ENCODE measurements around the gene KRT6A.

KRT6A gene

GRCh38 chr12:52532636-52533035 is 39.6 kb upstream of the KRT6A start:
- H3K36me3 ChIP-seq (ENCODE audit: control insufficient read depth, insufficient read depth, low read length): no peaks in the 10 kb centered on the region

GRCh38 chr12:52531566-52532300 is 38.7 kb upstream of the KRT6A start:
- no peak overlapping the region for H3K27ac ChIP-seq (ENCODE audit: insufficient read depth, low read length, poor library complexity, severe bottlenecking)
- no peak for DNase-seq
- H3K9me3 ChIP-seq (ENCODE audit: control insufficient read depth, low read length): no peaks in the 10 kb centered on the region
- no peaks in the 10 kb centered on the region for H3K4me1 ChIP-seq (ENCODE audit: control insufficient read depth, insufficient read depth, low read length, poor library complexity, severe bottlenecking)
- no peaks in the 10 kb centered on the region for H3K27me3 ChIP-seq (replicated peaks; ENCODE audit: control insufficient read depth, insufficient read depth, low read length, poor library complexity, severe bottlenecking)
- H3K36me3 ChIP-seq (ENCODE audit: control insufficient read depth, insufficient read depth, low read length): no peaks in the 10 kb centered on the region
- H3K4me3 ChIP-seq (ENCODE audit: insufficient read depth, low read depth, low read length, poor library complexity, severe bottlenecking): no peak overlapping the region

More at GRCh38 chr12:52532636-52533035, 39.6 kb upstream of the KRT6A start:
- no peak for DNase-seq
- no peak overlapping the region for H3K27ac ChIP-seq (ENCODE audit: insufficient read depth, low read length, poor library complexity, severe bottlenecking)
- no peaks in the 10 kb centered on the region for H3K27me3 ChIP-seq (replicated peaks; ENCODE audit: control insufficient read depth, insufficient read depth, low read length, poor library complexity, severe bottlenecking)
- H3K9me3 ChIP-seq (ENCODE audit: control insufficient read depth, low read length): no peaks in the 10 kb centered on the region
- no peak overlapping the region for H3K4me3 ChIP-seq (ENCODE audit: insufficient read depth, low read depth, low read length, poor library complexity, severe bottlenecking)
- no peaks in the 10 kb centered on the region for H3K4me1 ChIP-seq (ENCODE audit: control insufficient read depth, insufficient read depth, low read length, poor library complexity, severe bottlenecking)

GRCh38 chr12:52530905-52531304 is 37.8 kb upstream of the KRT6A start:
- no peaks in the 10 kb centered on the region for H3K27me3 ChIP-seq (replicated peaks; ENCODE audit: control insufficient read depth, insufficient read depth, low read length, poor library complexity, severe bottlenecking)
- no peaks in the 10 kb centered on the region for H3K9me3 ChIP-seq (ENCODE audit: control insufficient read depth, low read length)
- DNase-seq: no peak
- no peak overlapping the region for H3K4me3 ChIP-seq (ENCODE audit: insufficient read depth, low read depth, low read length, poor library complexity, severe bottlenecking)
- H3K27ac ChIP-seq (ENCODE audit: insufficient read depth, low read length, poor library complexity, severe bottlenecking): no peak overlapping the region
- no peaks in the 10 kb centered on the region for H3K4me1 ChIP-seq (ENCODE audit: control insufficient read depth, insufficient read depth, low read length, poor library complexity, severe bottlenecking)
- no peaks in the 10 kb centered on the region for H3K36me3 ChIP-seq (ENCODE audit: control insufficient read depth, insufficient read depth, low read length)

GRCh38 chr12:52530366-52530765 is 37.3 kb upstream of the KRT6A start:
- H3K36me3 ChIP-seq (ENCODE audit: control insufficient read depth, insufficient read depth, low read length): no peaks in the 10 kb centered on the region
- no peaks in the 10 kb centered on the region for H3K4me1 ChIP-seq (ENCODE audit: control insufficient read depth, insufficient read depth, low read length, poor library complexity, severe bottlenecking)
- H3K27ac ChIP-seq (ENCODE audit: insufficient read depth, low read length, poor library complexity, severe bottlenecking): no peak overlapping the region
- H3K4me3 ChIP-seq (ENCODE audit: insufficient read depth, low read depth, low read length, poor library complexity, severe bottlenecking): no peak overlapping the region
- H3K27me3 ChIP-seq (replicated peaks; ENCODE audit: control insufficient read depth, insufficient read depth, low read length, poor library complexity, severe bottlenecking): no peaks in the 10 kb centered on the region
- no peaks in the 10 kb centered on the region for H3K9me3 ChIP-seq (ENCODE audit: control insufficient read depth, low read length)
- DNase-seq: no peak

- Histone ChIP-seq H3K4me3 (ENCODE audit: insufficient read depth, low read depth, low read length, poor library complexity, severe bottlenecking) (no peak overlapping the region), H3K9me3 (ENCODE audit: control insufficient read depth, low read length) (no peaks in the 10 kb centered on the region), H3K4me1 (ENCODE audit: control insufficient read depth, insufficient read depth, low read length, poor library complexity, severe bottlenecking) (no peaks in the 10 kb centered on the region), H3K27me3 (replicated peaks; ENCODE audit: control insufficient read depth, insufficient read depth, low read length, poor library complexity, severe bottlenecking) (no peaks in the 10 kb centered on the region), H3K27ac (ENCODE audit: insufficient read depth, low read length, poor library complexity, severe bottlenecking) (no peak overlapping the region), H3K36me3 (ENCODE audit: control insufficient read depth, insufficient read depth, low read length) (no peaks in the 10 kb centered on the region)
- no peak for DNase-seq
Observed at GRCh38 chr12:52529846-52530245, 36.8 kb upstream of the KRT6A start.

GRCh38 chr12:52529417-52529816 is 36.4 kb upstream of the KRT6A start:
- Histone ChIP-seq H3K4me1 (ENCODE audit: control insufficient read depth, insufficient read depth, low read length, poor library complexity, severe bottlenecking) (no peaks in the 10 kb centered on the region), H3K4me3 (ENCODE audit: insufficient read depth, low read depth, low read length, poor library complexity, severe bottlenecking) (no peak overlapping the region), H3K9me3 (ENCODE audit: control insufficient read depth, low read length) (no peaks in the 10 kb centered on the region), H3K36me3 (ENCODE audit: control insufficient read depth, insufficient read depth, low read length) (no peaks in the 10 kb centered on the region), H3K27me3 (replicated peaks; ENCODE audit: control insufficient read depth, insufficient read depth, low read length, poor library complexity, severe bottlenecking) (no peaks in the 10 kb centered on the region), H3K27ac (ENCODE audit: insufficient read depth, low read length, poor library complexity, severe bottlenecking) (no peak overlapping the region)
- no peak for DNase-seq

- Histone ChIP-seq H3K4me1 (ENCODE audit: control insufficient read depth, insufficient read depth, low read length, poor library complexity, severe bottlenecking) (no peaks in the 10 kb centered on the region), H3K9me3 (ENCODE audit: control insufficient read depth, low read length) (no peaks in the 10 kb centered on the region), H3K4me3 (ENCODE audit: insufficient read depth, low read depth, low read length, poor library complexity, severe bottlenecking) (no peak overlapping the region), H3K36me3 (ENCODE audit: control insufficient read depth, insufficient read depth, low read length) (no peaks in the 10 kb centered on the region), H3K27ac (ENCODE audit: insufficient read depth, low read length, poor library complexity, severe bottlenecking) (no peak overlapping the region), H3K27me3 (replicated peaks; ENCODE audit: control insufficient read depth, insufficient read depth, low read length, poor library complexity, severe bottlenecking) (no peaks in the 10 kb centered on the region)
- DNase-seq: no peak
Observed at GRCh38 chr12:52528641-52529143, 35.6 kb upstream of the KRT6A start.

GRCh38 chr12:52527121-52527800 is 34.2 kb upstream of the KRT6A start:
- H3K9me3 ChIP-seq (ENCODE audit: control insufficient read depth, low read length): no peaks in the 10 kb centered on the region
- no peaks in the 10 kb centered on the region for H3K27me3 ChIP-seq (replicated peaks; ENCODE audit: control insufficient read depth, insufficient read depth, low read length, poor library complexity, severe bottlenecking)
- H3K36me3 ChIP-seq (ENCODE audit: control insufficient read depth, insufficient read depth, low read length): no peaks in the 10 kb centered on the region
- no peak overlapping the region for H3K27ac ChIP-seq (ENCODE audit: insufficient read depth, low read length, poor library complexity, severe bottlenecking)
- H3K4me1 ChIP-seq (ENCODE audit: control insufficient read depth, insufficient read depth, low read length, poor library complexity, severe bottlenecking): no peaks in the 10 kb centered on the region
- DNase-seq: no peak
- no peak overlapping the region for H3K4me3 ChIP-seq (ENCODE audit: insufficient read depth, low read depth, low read length, poor library complexity, severe bottlenecking)

- Histone ChIP-seq H3K9me3 (ENCODE audit: control insufficient read depth, low read length) (no peaks in the 10 kb centered on the region), H3K4me3 (ENCODE audit: insufficient read depth, low read depth, low read length, poor library complexity, severe bottlenecking) (no peak overlapping the region), H3K27ac (ENCODE audit: insufficient read depth, low read length, poor library complexity, severe bottlenecking) (no peak overlapping the region), H3K4me1 (ENCODE audit: control insufficient read depth, insufficient read depth, low read length, poor library complexity, severe bottlenecking) (no peaks in the 10 kb centered on the region), H3K27me3 (replicated peaks; ENCODE audit: control insufficient read depth, insufficient read depth, low read length, poor library complexity, severe bottlenecking) (no peaks in the 10 kb centered on the region), H3K36me3 (ENCODE audit: control insufficient read depth, insufficient read depth, low read length) (no peaks in the 10 kb centered on the region)
- no peak for DNase-seq
Observed at GRCh38 chr12:52526511-52526951, 33.5 kb upstream of the KRT6A start.

All from effector memory CD4-positive, alpha-beta T cell (primary cell).